Heart left ventricle (tissue), 16 donors: ENCODE measurements around the gene ZNF366. TPM values are rescaled to one million over a fixed set of nuclear protein-coding genes. Genes with fewer than 3 reads are reported as not detected.

Experiments
- ATAC-seq, 4 donors: fragments of 200-7000 bp; cut with Tn5 transposase; one replicate each; pipeline ENCODE4 v1.9.1; 2020 to 2022; ENCODE audit warnings: moderate library complexity in 4 of 4, mild to moderate bottlenecking in 3 of 4, moderate number of reproducible peaks in 1 of 4
- DNase-seq, 5 donors: peaks; one replicate each; pipeline ENCODE4 v3.0.0-alpha.2; 2020
- H3K27ac ChIP-seq, 12 donors: fragments of 200-600 bp; sonication (generic) in 4 of 12; one replicate each; pipeline versions ENCODE4 v1.5.0 to v1.8.0; 2016 to 2022; ENCODE audit warnings: mild to moderate bottlenecking in 2 of 12
- H3K27me3 ChIP-seq, 9 donors: fragments of 200-600 bp; sonication (generic) in 2 of 9; one replicate each; pipeline versions ENCODE4 v1.5.1 to v1.8.0; 2016 to 2022; ENCODE audit warnings: mild to moderate bottlenecking in 3 of 9
- H3K36me3 ChIP-seq, 9 donors: fragments of 200-600 bp; sonication (generic) in 2 of 9; one replicate each; pipeline versions ENCODE4 v1.5.0 to v1.8.0; 2018 to 2022; ENCODE audit warnings: mild to moderate bottlenecking in 2 of 9
- H3K4me1 ChIP-seq, 12 donors: fragments of 200-600 bp; sonication (generic) in 4 of 12; one replicate each; pipeline versions ENCODE4 v1.5.0 to v1.8.0; 2016 to 2022; ENCODE audit warnings: mild to moderate bottlenecking in 3 of 12
- H3K4me3 ChIP-seq, 12 donors: fragments of 200-600 bp; sonication (generic) in 4 of 12; one replicate each; pipeline versions ENCODE4 v1.5.0 to v1.8.0; 2017 to 2022; ENCODE audit warnings: mild to moderate bottlenecking in 9 of 12, moderate library complexity in 4 of 12
- H3K9me3 ChIP-seq, 12 donors: fragments of 200-600 bp; sonication (generic) in 4 of 12; one replicate each; pipeline versions ENCODE4 v1.5.0 to v1.8.0; 2016 to 2022; ENCODE audit warnings: mild to moderate bottlenecking in 1 of 12
- POLR2A ChIP-seq, 2 donors: fragments of 450-650 bp; IDR thresholded peaks; one replicate each; pipeline ENCODE4 v1.6.1; 2017; ENCODE audit warnings: antibody characterized with exemption in 2 of 2, mild to moderate bottlenecking in 2 of 2, moderate library complexity in 2 of 2
- WGBS, 4 donors: extraction: QIAGEN DNeasy Blood & Tissue Kit in 2 of 4; methylation state at CpG; one replicate each; pipeline versions ENCODE4 v1.1.5 to v1.1.7; 2013 to 2018; 5-methylcytosine and 5-hydroxymethylcytosine counted together
- intact Hi-C, 10 donors: fragments of 100-400 bp; cut with DNase I; formaldehyde crosslinking; loops; one replicate each; pipeline versions ENCODE4 v1.11.1 to v1.14.2; 2022
- polyA plus RNA-seq, 2 donors: library from polyadenylated mRNA; stranded (reverse); fragments of 200-250 nt; gene quantifications; one replicate each; pipeline ENCODE4 v1.2.3, GENCODE V29; 2013
- total RNA-seq, 9 donors: library from RNA; depleted of rRNA in 2 of 9; stranded (reverse); fragments of >200 nt in 2 of 9; fragmentation: NEBNext Ultra II Directional in 3 of 9; extraction: Animal tissue kit (Norgen Biotek cat#: 25700) in 3 of 9; gene quantifications; one replicate each; pipeline versions ENCODE4 v1.1.0 to v1.2.4, GENCODE V29; 2016 to 2023
- TF ChIP-seq, protein P1 (sequence below), 12 donors: fragments of 200-600 bp; sonication (generic) in 4 of 12; IDR thresholded peaks; one replicate each; pipeline versions ENCODE4 v1.5.0 to v1.8.0; 2018 to 2022; ENCODE audit warnings: antibody characterized with exemption in 12 of 12, mild to moderate bottlenecking in 5 of 12
- donor health status: ischemic (EF 13 %, LVEDD 7.1; RV severe dilation, severe dysfunction).
- donor health status: healthy with polysubstance abuse.
- donor health status: DM: no; HTN: yes; CAD: no.
- donor health status: DM: no; HTN: no; CAD: no.
- donor health status: ischemic (EF 25% LVEDD 6.9; RV normal size, moderate dysfunction).
- donor health status: ischemic (EF 25% LVEDD 5.7; RV mildly dilated, moderate dysfunction).
- donor health status: healthy.
- donor health status: DM: yes; HTN: yes; CAD: no.
- donor health status: ischemic (EF 35%, LVEDD 5.7; RV mildly dilated, moderate dysfunction).
- donor health status: nonischemic (EF 11% LVEDD 7.7; RV severe dilation, severe dysfunction).
- donor health status: DM: yes; HTN: yes; CAD: no.
- donor health status: PGD.
- donor health status: ischemic (EF 29% LVEDD 5.4; RV normal size, mild dysfunction).
- donor health status: nonischemic (EF 23%, LVEDD 6.1; RV moderate dilation, normal function).

Gene ZNF366
- total and polyA plus RNA-seq, 11 donors: 2.1 to 18.5 (median 5.5) TPM

GRCh38 chr5:72441094-72441723 is 66.0 kb downstream of the ZNF366 start:
- Histone ChIP-seq H3K4me1 (peaks cover 0 to 53% (median 26%) of the 10 kb centered on the region in 12 donors), H3K27ac (peak overlapping the region in 10 of 12 donors; percentile 2 to 56 (median 36)), H3K9me3 (no peaks in the 10 kb centered on the region), H3K4me3 (no peak overlapping the region), H3K27me3 (no peaks in the 10 kb centered on the region), H3K36me3 (peaks cover 0 to 31% (median 6%) of the 10 kb centered on the region in 9 donors)
- no peak for TF ChIP-seq POLR2A (IDR thresholded peaks at IDR 0.05)
- TF ChIP-seq, protein P1, sequence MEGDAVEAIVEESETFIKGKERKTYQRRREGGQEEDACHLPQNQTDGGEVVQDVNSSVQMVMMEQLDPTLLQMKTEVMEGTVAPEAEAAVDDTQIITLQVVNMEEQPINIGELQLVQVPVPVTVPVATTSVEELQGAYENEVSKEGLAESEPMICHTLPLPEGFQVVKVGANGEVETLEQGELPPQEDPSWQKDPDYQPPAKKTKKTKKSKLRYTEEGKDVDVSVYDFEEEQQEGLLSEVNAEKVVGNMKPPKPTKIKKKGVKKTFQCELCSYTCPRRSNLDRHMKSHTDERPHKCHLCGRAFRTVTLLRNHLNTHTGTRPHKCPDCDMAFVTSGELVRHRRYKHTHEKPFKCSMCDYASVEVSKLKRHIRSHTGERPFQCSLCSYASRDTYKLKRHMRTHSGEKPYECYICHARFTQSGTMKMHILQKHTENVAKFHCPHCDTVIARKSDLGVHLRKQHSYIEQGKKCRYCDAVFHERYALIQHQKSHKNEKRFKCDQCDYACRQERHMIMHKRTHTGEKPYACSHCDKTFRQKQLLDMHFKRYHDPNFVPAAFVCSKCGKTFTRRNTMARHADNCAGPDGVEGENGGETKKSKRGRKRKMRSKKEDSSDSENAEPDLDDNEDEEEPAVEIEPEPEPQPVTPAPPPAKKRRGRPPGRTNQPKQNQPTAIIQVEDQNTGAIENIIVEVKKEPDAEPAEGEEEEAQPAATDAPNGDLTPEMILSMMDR (IDR thresholded peaks at IDR 0.05): no peak
- no peak for ATAC-seq
- 84 to 87% (median 86%) methylated on average over 3 to 4 of the region's 4 CpGs for WGBS, 4 donors
- intact Hi-C loops: loop anchor here in 1 of 10 donors (10.0 kb wide), 1 partner anchor 64 kb away; the partner anchor contains the start of gene ZNF366
- DNase-seq: no peak

DNA sequence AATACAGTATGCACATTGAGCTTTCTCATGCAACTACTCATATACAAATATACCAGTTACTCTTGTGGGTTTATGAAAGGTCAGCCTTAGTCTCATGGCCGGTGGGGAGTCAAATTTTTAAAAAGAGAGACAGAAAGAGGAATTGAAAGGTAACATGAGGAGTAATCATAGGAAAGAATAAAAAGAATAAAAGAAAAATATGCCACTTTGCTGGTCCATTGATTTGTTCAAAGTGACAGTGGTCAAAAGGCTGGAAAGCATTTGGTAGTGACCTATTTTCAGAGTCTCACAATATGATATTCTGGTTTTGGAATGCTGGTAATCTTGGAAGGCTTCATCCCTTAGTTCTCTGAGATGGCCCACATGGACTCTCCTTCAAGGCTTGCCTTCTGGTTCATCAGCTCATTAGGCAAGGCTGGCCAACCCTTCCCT is 67.0 kb downstream of the ZNF366 start:
- Histone ChIP-seq H3K27me3 (no peaks in the 10 kb centered on the region), H3K27ac (peak overlapping the region in 10 of 12 donors; percentile 5 to 56 (median 40)), H3K36me3 (peaks cover 0 to 27% (median 6%) of the 10 kb centered on the region in 9 donors), H3K4me3 (no peak overlapping the region), H3K9me3 (no peaks in the 10 kb centered on the region), H3K4me1 (peaks cover 0 to 49% (median 22%) of the 10 kb centered on the region in 12 donors)
- DNase-seq: no peak
- WGBS, 4 donors: 74 to 88% (median 86%) methylated on average over 1 of the region's 1 CpG
- TF ChIP-seq POLR2A (IDR thresholded peaks at IDR 0.05): no peak
- TF ChIP-seq, protein P1 (IDR thresholded peaks at IDR 0.05): no peak
- peak in 3 of 4 donors; percentile 51 to 74 (median 59) for ATAC-seq
- intact Hi-C loops: loop anchor here in 1 of 10 donors (10.0 kb wide), 1 partner anchor 65 kb away; the partner anchor contains the start of gene ZNF366

DNA sequence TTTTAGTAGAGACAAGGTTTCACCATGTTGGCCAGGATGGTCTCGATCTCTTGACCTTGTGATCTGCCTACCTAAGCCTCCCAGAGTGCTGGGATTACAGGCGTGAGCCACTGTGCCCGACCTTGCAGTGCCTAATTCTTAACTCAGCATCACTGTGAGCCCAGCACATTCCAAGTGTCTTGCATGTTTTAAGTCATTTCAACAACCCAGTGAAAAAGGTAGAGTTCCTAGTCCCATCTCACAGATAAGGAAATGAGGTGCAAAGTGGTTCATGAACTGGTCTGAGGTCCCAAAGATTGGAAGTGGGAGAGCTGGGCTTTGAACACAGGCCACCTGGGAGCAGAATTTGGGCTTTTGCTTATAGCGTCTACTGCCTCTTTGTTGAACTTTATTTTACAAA is 68.0 kb downstream of the ZNF366 start:
- H3K36me3 ChIP-seq: peaks cover 0 to 22% (median 5%) of the 10 kb centered on the region in 9 donors
- DNase-seq (no peak), ATAC-seq (no peak)
- intact Hi-C loops: no loop called here
- peak overlapping the region in 6 of 12 donors; percentile 1 to 44 (median 21) for H3K27ac ChIP-seq
- H3K4me1 ChIP-seq: peaks cover 0 to 49% (median 21%) of the 10 kb centered on the region in 12 donors
- H3K27me3 ChIP-seq: no peaks in the 10 kb centered on the region
- H3K4me3 ChIP-seq: no peak overlapping the region
- 78 to 93% (median 86%) methylated on average over 4 of the region's 4 CpGs for WGBS, 4 donors
- TF ChIP-seq POLR2A (IDR thresholded peaks at IDR 0.05): no peak
- TF ChIP-seq, protein P1 (IDR thresholded peaks at IDR 0.05): no peak
- H3K9me3 ChIP-seq: no peaks in the 10 kb centered on the region

- Histone ChIP-seq H3K27ac (no peak overlapping the region), H3K27me3 (no peaks in the 10 kb centered on the region), H3K9me3 (no peaks in the 10 kb centered on the region), H3K4me3 (no peak overlapping the region), H3K36me3 (peaks cover 0 to 12% (median 0%) of the 10 kb centered on the region in 9 donors), H3K4me1 (peaks cover 0 to 53% (median 30%) of the 10 kb centered on the region in 12 donors)
- DNase-seq: no peak
- intact Hi-C loops: no loop called here
- ATAC-seq: no peak
- WGBS, 4 donors: 93 to 97% (median 95%) methylated on average over 3 of the region's 3 CpGs
- TF ChIP-seq, protein P1 (IDR thresholded peaks at IDR 0.05): no peak
- no peak for TF ChIP-seq POLR2A (IDR thresholded peaks at IDR 0.05)
Measured at GRCh38 chr5:72438141-72438540, 69.1 kb downstream of the ZNF366 start.
